ENCODE results near the gene ATF6.

ATF6 gene

DNA sequence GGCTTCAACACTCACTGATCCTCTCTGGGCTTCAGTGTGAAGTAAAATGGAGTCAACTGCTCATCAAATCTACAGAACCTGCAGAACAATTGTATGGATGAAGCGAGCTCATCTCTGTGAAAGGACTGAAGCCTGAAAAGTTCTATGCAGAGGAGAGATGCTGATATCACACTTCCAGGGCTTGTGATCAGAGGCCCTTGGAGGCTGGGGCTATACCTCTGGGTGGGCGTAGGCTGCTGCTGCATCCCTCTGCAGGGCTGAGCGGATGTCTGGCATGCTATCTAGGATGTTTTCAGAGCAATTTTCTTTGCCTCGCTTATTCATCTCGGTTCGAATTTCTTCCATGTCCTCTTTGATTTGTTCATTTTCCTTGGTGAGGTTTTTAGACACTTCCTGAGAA lies 240.0 kb downstream of the ATF6 start:
- no peak for DNase-seq

GRCh38 chr1:162007466-162007865 lies 241.3 kb downstream of the ATF6 start:
- no peak for DNase-seq

GRCh38 chr1:162008799-162009198 lies 242.7 kb downstream of the ATF6 start:
- no peak for DNase-seq

DNA sequence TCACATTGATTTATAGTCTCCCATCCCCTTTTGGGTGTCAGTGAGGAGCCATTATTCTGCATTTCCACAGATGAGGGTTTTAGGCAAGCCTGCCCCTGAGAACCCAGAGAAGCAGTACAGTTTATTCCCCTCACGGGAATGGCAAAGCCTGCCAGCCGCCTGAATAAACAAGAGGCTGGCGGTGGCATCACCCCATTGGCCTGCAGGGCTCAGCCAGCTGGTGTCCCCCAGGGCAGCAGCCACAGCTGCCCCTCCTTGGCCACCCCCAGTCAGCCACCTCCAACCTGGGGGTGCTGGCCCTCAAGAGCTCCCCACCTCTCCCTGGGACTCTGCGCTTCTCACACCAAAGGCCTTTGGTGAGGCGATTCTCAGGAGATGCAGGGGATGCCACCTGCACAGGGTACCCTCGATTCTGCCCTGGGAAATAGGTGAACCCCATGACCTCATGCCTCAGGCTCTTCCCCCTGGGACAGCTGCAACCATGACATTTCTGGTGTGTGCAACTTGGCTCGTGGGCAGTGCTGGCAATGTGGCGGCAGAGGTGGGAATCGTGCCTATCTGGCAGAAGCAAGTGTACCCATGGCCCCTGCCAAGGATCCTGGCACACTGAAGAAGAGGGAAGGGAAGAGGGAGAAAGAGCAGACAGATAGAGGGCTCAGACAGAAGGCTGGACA lies 243.5 kb downstream of the ATF6 start:
- DNase-seq, result no peak

- DNase-seq, result no peak
These were observed 244.0 kb downstream of the ATF6 start for GRCh38 chr1:162010175-162010506.

DNA sequence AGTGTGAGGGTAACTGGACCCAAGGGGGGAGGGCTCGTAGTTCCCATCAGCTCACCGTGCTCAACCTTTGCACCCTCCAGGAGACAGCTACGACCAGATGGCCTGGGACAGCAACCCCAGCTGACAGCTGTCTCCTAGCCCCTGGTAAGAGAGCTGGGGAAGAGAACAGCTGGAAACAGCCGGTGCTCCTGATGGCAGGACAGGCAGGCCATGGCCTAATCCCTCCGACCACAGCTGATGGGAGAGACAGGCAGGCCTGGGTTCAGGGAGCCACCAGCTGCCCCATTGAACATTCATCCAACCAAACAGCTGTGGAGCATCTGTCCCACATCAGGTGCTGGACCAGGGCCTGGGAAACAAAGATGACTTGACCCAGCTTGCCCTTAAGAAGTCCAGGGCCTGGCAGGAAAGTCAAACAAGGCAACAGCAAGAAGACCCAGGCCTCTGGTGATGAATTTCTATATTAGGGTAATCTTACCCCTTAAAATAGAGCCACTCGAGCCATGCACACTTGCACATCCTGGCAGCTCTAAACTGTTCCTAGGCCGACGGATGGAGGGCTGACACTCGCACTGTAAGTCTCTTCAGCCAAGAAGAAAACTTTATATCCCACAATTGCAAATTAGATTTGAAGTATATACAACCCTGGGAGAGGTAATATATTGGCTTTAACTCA lies 245.4 kb downstream of the ATF6 start:
- DNase-seq, result no peak

- DNase-seq, result no peak
These were observed 247.2 kb downstream of the ATF6 start for GRCh38 chr1:162013289-162013688.

Measured in CD4-positive, alpha-beta T cell treated with Interferon gamma for 1 hour (primary cell).